H1 (cell line): ENCODE data around the gene TYRP1. TPM values are rescaled to one million over a fixed set of nuclear protein-coding genes. Genes with fewer than 3 reads are reported as not detected.

ENCODE experiments used
- CTCF ChIA-PET: fragments of 300-600 bp; sonication (Branson Sonifier 250); formaldehyde crosslinking; loops from one replicate; lab custom pipeline; 2021; ENCODE audit not compliant: partially characterized antibody; lab: Charles Lee
- POLR2A ChIA-PET: fragments of 300-600 bp; sonication (Branson Sonifier 250); formaldehyde crosslinking; loops from one replicate; lab custom pipeline; 2021; ENCODE audit warnings: inconsistent platforms; ENCODE audit not compliant: partially characterized antibody; lab: Charles Lee
- DNase-seq, 2 experiments: peaks; one replicate each; pipeline versions ENCODE4 v3.0.0 to v3.0.0-alpha.2; 2010 to 2022; ENCODE audit warnings: low spot score in 2 of 2, low read depth in 1 of 2, mixed read lengths in 1 of 2
- FAIRE-seq: peaks from 2 replicates; lab custom pipeline; 2011; peaks lifted over from hg19 to GRCh38; lab: Jason Lieb, UNC
- H2AFZ ChIP-seq: 2 replicates; pipeline ENCODE4 v1.8.1; 2012; ENCODE audit warnings: low read length, inconsistent platforms
- H2AK5ac ChIP-seq: 2 replicates; pipeline ENCODE4 v1.6.1; 2013; ENCODE audit warnings: low read depth, low read length
- H2BK120ac ChIP-seq: replicated peaks from 2 replicates; pipeline ENCODE3; 2013; ENCODE audit warnings: low read depth, low read length, inconsistent platforms
- H2BK12ac ChIP-seq: 2 replicates; pipeline ENCODE4 v1.6.1; 2013; ENCODE audit warnings: low read depth, low read length
- H2BK15ac ChIP-seq: 2 replicates; pipeline ENCODE4 v1.6.1; 2013; ENCODE audit warnings: low read length
- H2BK20ac ChIP-seq: 2 replicates; pipeline ENCODE4 v1.6.1; 2013; ENCODE audit warnings: low read length
- H2BK5ac ChIP-seq: 2 replicates; pipeline ENCODE4 v1.6.1; 2013; ENCODE audit warnings: low read depth, low read length
- H3K14ac ChIP-seq: 2 replicates; pipeline ENCODE4 v1.6.1; 2013; ENCODE audit warnings: inconsistent platforms; ENCODE audit not compliant: insufficient read length
- H3K18ac ChIP-seq: 2 replicates; pipeline ENCODE4 v1.6.1; 2013; ENCODE audit warnings: low read length; ENCODE audit errors: extremely low read depth
- H3K23ac ChIP-seq: 2 replicates; pipeline ENCODE4 v1.6.1; 2013; ENCODE audit warnings: inconsistent platforms; ENCODE audit not compliant: insufficient read length
- H3K23me2 ChIP-seq: 2 replicates; pipeline ENCODE4 v1.6.1; 2013; ENCODE audit warnings: low read depth, low read length
- H3K27ac ChIP-seq: 2 replicates; pipeline ENCODE4 v1.6.1; 2011; ENCODE audit warnings: low read depth, low read length, inconsistent platforms
- H3K27me3 ChIP-seq, 4 experiments: replicated peaks in 1 of 4; 1 replicate in 1 of 4; 2 replicates in 3 of 4; pipeline versions ENCODE4 v1.6.1 to v1.8.1; 2011 to 2013; ENCODE audit warnings: low read length in 3 of 4, mild to moderate bottlenecking in 3 of 4, inconsistent platforms in 2 of 4, mixed read lengths in 2 of 4, moderate library complexity in 1 of 4; ENCODE audit not compliant: control insufficient read depth in 3 of 4, insufficient read depth in 3 of 4; ENCODE audit errors: extremely low read depth in 1 of 4
- H3K36me3 ChIP-seq, 4 experiments: 2 replicates each; pipeline versions ENCODE4 v1.6.1 to v1.8.1; 2011 to 2013; ENCODE audit warnings: mild to moderate bottlenecking in 4 of 4, low read length in 3 of 4, moderate library complexity in 2 of 4, control low read depth in 1 of 4, inconsistent platforms in 1 of 4; ENCODE audit not compliant: insufficient read depth in 4 of 4, control insufficient read depth in 2 of 4
- H3K4ac ChIP-seq: replicated peaks from 2 replicates; pipeline ENCODE3; 2013; ENCODE audit warnings: low read length, low read depth, mixed read lengths, inconsistent platforms; ENCODE audit not compliant: insufficient read length
- H3K4me1 ChIP-seq, 4 experiments: replicated peaks in 1 of 4; 1 replicate in 1 of 4; 2 replicates in 3 of 4; pipeline versions ENCODE4 v1.6.1 to v1.8.1; 2011 to 2013; ENCODE audit warnings: low read length in 3 of 4, inconsistent platforms in 2 of 4, mixed read lengths in 1 of 4; ENCODE audit not compliant: insufficient read depth in 4 of 4, control insufficient read depth in 3 of 4
- H3K4me2 ChIP-seq, 2 experiments: 2 replicates each; pipeline versions ENCODE4 v1.6.1 to v1.8.1; 2011 to 2013; ENCODE audit warnings: low read depth in 2 of 2, low read length in 2 of 2, control low read depth in 1 of 2, inconsistent platforms in 1 of 2, mild to moderate bottlenecking in 1 of 2; ENCODE audit not compliant: insufficient read depth in 1 of 2
- H3K4me3 ChIP-seq, 4 experiments: fragments of 200-600, 300-600 bp in 1 of 4; sonication (generic), shearing (Covaris generic), sonication (Bioruptor Twin) in 1 of 4; 2 replicates each; pipeline versions ENCODE4 v1.5.1 to v1.8.1; 2011 to 2016; ENCODE audit warnings: low read length in 4 of 4, low read depth in 3 of 4, control low read depth in 2 of 4, inconsistent platforms in 2 of 4, mild to moderate bottlenecking in 2 of 4, mixed read lengths in 1 of 4, moderate library complexity in 1 of 4; ENCODE audit not compliant: insufficient read depth in 2 of 4; ENCODE audit errors: extremely low read depth in 1 of 4
- H3K56ac ChIP-seq: replicated peaks from 2 replicates; pipeline ENCODE3; 2013; ENCODE audit warnings: low read depth, mild to moderate bottlenecking, mixed read lengths, low read length, inconsistent platforms; ENCODE audit not compliant: insufficient read length
- H3K79me1 ChIP-seq: 2 replicates; pipeline ENCODE4 v1.6.1; 2013; ENCODE audit warnings: low read depth, low read length, control low read depth
- H3K79me2 ChIP-seq, 2 experiments: 2 replicates each; pipeline versions ENCODE4 v1.6.1 to v1.8.1; 2012 to 2013; ENCODE audit warnings: low read length in 2 of 2, mild to moderate bottlenecking in 2 of 2, inconsistent platforms in 1 of 2; ENCODE audit not compliant: insufficient read depth in 2 of 2, control insufficient read depth in 1 of 2
- H3K9ac ChIP-seq, 4 experiments: replicated peaks in 1 of 4; 1 replicate in 1 of 4; 2 replicates in 3 of 4; pipeline versions ENCODE4 v1.6.1 to v1.8.1; 2011 to 2013; ENCODE audit warnings: low read depth in 3 of 4, low read length in 3 of 4, control low read depth in 2 of 4, mild to moderate bottlenecking in 2 of 4, moderate library complexity in 2 of 4, inconsistent platforms in 1 of 4; ENCODE audit errors: extremely low read depth in 1 of 4
- H3K9me3 ChIP-seq, 2 experiments: 2 replicates each; pipeline versions ENCODE4 v1.6.1 to v1.8.1; 2012 to 2013; ENCODE audit warnings: mild to moderate bottlenecking in 2 of 2, moderate library complexity in 2 of 2, control low read depth in 1 of 2, inconsistent platforms in 1 of 2, low read depth in 1 of 2, low read length in 1 of 2, mixed read lengths in 1 of 2; ENCODE audit not compliant: insufficient read depth in 2 of 2
- H4K20me1 ChIP-seq, 2 experiments: replicated peaks in 1 of 2; 2 replicates each; pipeline versions ENCODE3 to v1.8.1; 2011 to 2013; ENCODE audit warnings: inconsistent platforms in 2 of 2, low read length in 2 of 2, mild to moderate bottlenecking in 1 of 2; ENCODE audit not compliant: insufficient read depth in 2 of 2, control insufficient read depth in 1 of 2
- H4K5ac ChIP-seq: 2 replicates; pipeline ENCODE4 v1.6.1; 2013; ENCODE audit warnings: low read length, low read depth, mixed read lengths, inconsistent platforms; ENCODE audit not compliant: insufficient read length
- H4K8ac ChIP-seq: 2 replicates; pipeline ENCODE4 v1.8.0; 2013; ENCODE audit warnings: mild to moderate bottlenecking, moderate library complexity, low read length, inconsistent platforms; ENCODE audit not compliant: insufficient read depth; ENCODE audit errors: extremely low read depth
- H4K91ac ChIP-seq: replicated peaks from 2 replicates; pipeline ENCODE3; 2013; ENCODE audit warnings: low read length, mixed read lengths, inconsistent platforms; ENCODE audit not compliant: insufficient read length
- ASH2L ChIP-seq: fragments of 200-600, 300-600 bp; sonication (generic); IDR thresholded peaks from one replicate; pipeline ENCODE4 v1.7.1; 2017; ENCODE audit warnings: low read length
- CBX5 ChIP-seq: fragments of 300-800, 300-1000 bp; sonication (generic); IDR thresholded peaks from 2 replicates; pipeline ENCODE4 v1.7.1; 2016; ENCODE audit warnings: antibody characterized with exemption, low read length, low read depth
- CTCF ChIP-seq, 3 experiments: IDR thresholded peaks; 1 replicate in 2 of 3; 2 replicates in 1 of 3; pipeline versions ENCODE4 v1.5.1 to v1.6.1; 2011; ENCODE audit warnings: low read length in 3 of 3, mild to moderate bottlenecking in 3 of 3, inconsistent platforms in 2 of 3, low read depth in 1 of 3, moderate library complexity in 1 of 3; ENCODE audit not compliant: insufficient read depth in 1 of 3; ENCODE audit errors: control extremely low read depth in 1 of 3
- FOSL1 ChIP-seq: IDR thresholded peaks from 2 replicates; pipeline ENCODE4 v1.6.1; 2011; ENCODE audit warnings: mild to moderate bottlenecking, low read depth, low read length, moderate library complexity; ENCODE audit not compliant: insufficient read depth
- HDAC2 ChIP-seq, 2 experiments: fragments of 300-600 bp in 1 of 2; sonication (generic) in 1 of 2; IDR thresholded peaks; 2 replicates each; pipeline ENCODE4 v1.6.1; 2011 to 2012; ENCODE audit warnings: low read depth in 2 of 2, low read length in 2 of 2, mild to moderate bottlenecking in 2 of 2, moderate library complexity in 2 of 2, borderline replicate concordance in 1 of 2, inconsistent platforms in 1 of 2
- POLR2A ChIP-seq, 2 experiments: IDR thresholded peaks; 1 replicate in 1 of 2; 2 replicates in 1 of 2; pipeline ENCODE4 v1.6.1; 2011; ENCODE audit warnings: low read depth in 2 of 2, low read length in 2 of 2, mild to moderate bottlenecking in 2 of 2; ENCODE audit errors: control extremely low read depth in 1 of 2
- POLR2AphosphoS5 ChIP-seq: IDR thresholded peaks from 2 replicates; pipeline ENCODE4 v1.6.1; 2011; ENCODE audit warnings: low read depth, low read length
- POU5F1 ChIP-seq: IDR thresholded peaks from 2 replicates; pipeline ENCODE4 v1.6.1; 2011; ENCODE audit warnings: low read depth, mild to moderate bottlenecking, low read length, moderate library complexity
- RFX5 ChIP-seq: IDR thresholded peaks from 2 replicates; pipeline ENCODE4 v1.6.1; 2011; ENCODE audit warnings: low read depth, low read length, improper control_type of control experiment, borderline replicate concordance
- SAP30 ChIP-seq: fragments of 300-600 bp; sonication (generic); IDR thresholded peaks from 2 replicates; pipeline ENCODE4 v1.7.1; 2012; ENCODE audit warnings: low read length, moderate library complexity, mild to moderate bottlenecking, inconsistent platforms; ENCODE audit not compliant: insufficient read depth, insufficient replicate concordance
- SP1 ChIP-seq: IDR thresholded peaks from 2 replicates; pipeline ENCODE4 v1.6.1; 2011; ENCODE audit warnings: low read depth, low read length
- polyA plus RNA-seq, 7 experiments: library from polyadenylated mRNA; depleted of rRNA in 3 of 7; stranded (reverse) in 5 of 7; unstranded in 2 of 7; fragments of >200 nt in 5 of 7; fragments of 200-250 nt in 2 of 7; gene quantifications; 1 replicate in 5 of 7; 2 replicates in 1 of 7; 4 replicates in 1 of 7; pipeline versions ENCODE4 v1.2.1 to v1.2.3, GENCODE V29; 2011 to 2013; ENCODE audit warnings: missing spikeins in 2 of 7, mixed read lengths in 2 of 7
- total RNA-seq: library from RNA; stranded (reverse); fragmentation: NEBNext Ultra II Directional; extraction: Animal tissue kit (Norgen Biotek cat#: 25700); gene quantifications from 2 replicates; pipeline ENCODE4 v1.2.1, GENCODE V29; 2021
- TF ChIP-seq, protein P1 (sequence below): IDR thresholded peaks from 2 replicates; pipeline ENCODE4 v1.6.1; 2012; ENCODE audit warnings: inconsistent platforms

TYRP1 gene
- total and polyA plus RNA-seq, 2 of the 8 experiments (the other 6 are each of a cell fraction or from before 2014, with no cell fraction given): 0.15 TPM; not detected in 1

- no peak overlapping the region for H2BK15ac ChIP-seq
- DNase-seq (no peak), FAIRE-seq (no peak)
- no peak overlapping the region for H3K14ac ChIP-seq
- H4K5ac ChIP-seq: no peak overlapping the region
- CTCF ChIA-PET: interaction anchor here (1.6 kb wide), 1 partner anchor 28 kb away, joined by 4 read pairs; no protein-coding TSS in a partner anchor
- H3K27ac ChIP-seq: no peak overlapping the region
- no peak overlapping the region for H2BK5ac ChIP-seq
- no peak overlapping the region for H3K23ac ChIP-seq
- no peaks in the 10 kb centered on the region for H3K4me1 ChIP-seq
- no peak overlapping the region for H3K4ac ChIP-seq
- H3K9ac ChIP-seq: no peak overlapping the region
- no peaks in the 10 kb centered on the region for H3K79me2 ChIP-seq
- POLR2A ChIA-PET: no interaction called here
- H3K56ac ChIP-seq: no peak overlapping the region
- no peak overlapping the region for H2BK12ac ChIP-seq
- no peaks in the 10 kb centered on the region for H3K36me3 ChIP-seq
- no peak overlapping the region for H2BK120ac ChIP-seq
- no peak overlapping the region for H3K18ac ChIP-seq
- no peak overlapping the region for H3K4me2 ChIP-seq
- no peak overlapping the region for H4K8ac ChIP-seq
- no peaks in the 10 kb centered on the region for H3K27me3 ChIP-seq
- H3K23me2 ChIP-seq: no peaks in the 10 kb centered on the region
- no peak overlapping the region for H4K91ac ChIP-seq
- H2AFZ ChIP-seq: no peak overlapping the region
- H2BK20ac ChIP-seq: no peak overlapping the region
- TF ChIP-seq FOSL1: no peak
- no peak for TF ChIP-seq CTCF (IDR thresholded peaks at IDR 0.05; ENCODE audit: control extremely low read depth in 1 of 3, insufficient read depth in 1 of 3, low read depth in 1 of 3, low read length in 3 of 3)
- TF ChIP-seq CBX5: no peak
- TF ChIP-seq ASH2L: no peak
- TF ChIP-seq, protein P1, sequence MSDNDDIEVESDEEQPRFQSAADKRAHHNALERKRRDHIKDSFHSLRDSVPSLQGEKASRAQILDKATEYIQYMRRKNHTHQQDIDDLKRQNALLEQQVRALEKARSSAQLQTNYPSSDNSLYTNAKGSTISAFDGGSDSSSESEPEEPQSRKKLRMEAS: no peak
- TF ChIP-seq POLR2A (IDR thresholded peaks at IDR 0.05; ENCODE audit: control extremely low read depth in 1 of 2, low read depth in 2 of 2, low read length in 2 of 2): no peak
- no peak for TF ChIP-seq SP1
- no peak for TF ChIP-seq POU5F1
- no peak for TF ChIP-seq POLR2AphosphoS5
- no peak for TF ChIP-seq SAP30
- TF ChIP-seq HDAC2 (IDR thresholded peaks at IDR 0.05; ENCODE audit: borderline replicate concordance in 1 of 2, low read depth in 2 of 2, low read length in 2 of 2): no peak
- TF ChIP-seq RFX5: no peak
- no peaks in the 10 kb centered on the region for H3K9me3 ChIP-seq
- no peak overlapping the region for H2AK5ac ChIP-seq
- H4K20me1 ChIP-seq: no peaks in the 10 kb centered on the region
- H3K4me3 ChIP-seq: no peak overlapping the region
- H3K79me1 ChIP-seq: no peaks in the 10 kb centered on the region
Observed at GRCh38 chr9:12748954-12749353, 55.8 kb downstream of the TYRP1 start.
